BJ (cell line): ENCODE data around the gene KIFAP3. TPM values are rescaled to one million over a fixed set of nuclear protein-coding genes. Genes with fewer than 3 reads are reported as not detected.

ENCODE experiments used
- CTCF ChIA-PET: fragments of 350-600 bp; formaldehyde crosslinking; extraction: SDS; loops from one replicate; lab custom pipeline; 2021; ENCODE audit warnings: antibody characterized with exemption, inconsistent platforms; lab: Yijun Ruan, JAX
- POLR2A ChIA-PET: fragments of 300-600 bp; sonication (Branson Sonifier 250); formaldehyde crosslinking; extraction: SDS; loops from one replicate; lab custom pipeline; 2021; ENCODE audit warnings: antibody characterized with exemption; lab: Charles Lee
- DNase-seq: peaks from one replicate; pipeline ENCODE4 v3.0.0-alpha.2; 2011; ENCODE audit warnings: low read depth
- H3K27me3 ChIP-seq: 2 replicates; pipeline ENCODE4 v1.6.0; 2011; ENCODE audit warnings: low read length; ENCODE audit not compliant: control insufficient read depth, insufficient read depth
- H3K36me3 ChIP-seq: 2 replicates; pipeline ENCODE4 v1.5.1; 2011; ENCODE audit warnings: low read length; ENCODE audit not compliant: control insufficient read depth, insufficient read depth
- H3K4me3 ChIP-seq: 2 replicates; pipeline ENCODE4 v1.5.1; 2011; ENCODE audit warnings: low read depth, mild to moderate bottlenecking, control low read depth, low read length
- CTCF ChIP-seq: IDR thresholded peaks from 2 replicates; pipeline ENCODE4 v1.5.1; 2011; ENCODE audit warnings: low read depth, mild to moderate bottlenecking, control low read depth, inconsistent platforms, low read length, moderate library complexity; ENCODE audit not compliant: insufficient read depth
- polyA plus RNA-seq: library from polyadenylated mRNA; depleted of rRNA; stranded (reverse); fragments of >200 nt; gene quantifications from 2 replicates; pipeline ENCODE4 v1.2.3, GENCODE V29; 2011

Gene KIFAP3
- polyA plus RNA-seq, 1 experiment: 6.1 TPM

GRCh38 chr1:169885207-169885606 lies 189.3 kb downstream of the KIFAP3 start:
- ChIA-PET POLR2A (no interaction called here), CTCF (no interaction called here)
- H3K36me3 ChIP-seq: no peaks in the 10 kb centered on the region
- no peak for TF ChIP-seq CTCF
- DNase-seq: no peak
- no peaks in the 10 kb centered on the region for H3K27me3 ChIP-seq
- no peak overlapping the region for H3K4me3 ChIP-seq

- ChIA-PET CTCF (no interaction called here), POLR2A (no interaction called here)
- TF ChIP-seq CTCF: no peak
- no peak overlapping the region for H3K4me3 ChIP-seq
- H3K27me3 ChIP-seq: no peaks in the 10 kb centered on the region
- H3K36me3 ChIP-seq: no peaks in the 10 kb centered on the region
- no peak for DNase-seq
Measured at GRCh38 chr1:169884634-169885033, 189.9 kb downstream of the KIFAP3 start.

GRCh38 chr1:169882039-169882511 lies 192.4 kb downstream of the KIFAP3 start:
- DNase-seq: no peak
- no peak for TF ChIP-seq CTCF
- H3K4me3 ChIP-seq: no peak overlapping the region
- no peaks in the 10 kb centered on the region for H3K36me3 ChIP-seq
- H3K27me3 ChIP-seq: no peaks in the 10 kb centered on the region
- POLR2A ChIA-PET: no interaction called here
- CTCF ChIA-PET: interaction anchor here (0.6 to 1.4 kb wide), 2 partner anchors 11 to 1023 kb away, joined by 3 to 4 read pairs; no protein-coding TSS in a partner anchor

- no peak for DNase-seq
- no peak for TF ChIP-seq CTCF
- H3K27me3 ChIP-seq: no peaks in the 10 kb centered on the region
- H3K4me3 ChIP-seq: no peak overlapping the region
- no peaks in the 10 kb centered on the region; the same call in 1 of the 2 replicates for H3K36me3 ChIP-seq
- ChIA-PET CTCF (no interaction called here), POLR2A (interaction anchor here (0.7 kb wide), 1 partner anchor 149 kb away, joined by 3 read pairs; no protein-coding TSS in a partner anchor)
Measured at GRCh38 chr1:169879034-169879840, 195.3 kb downstream of the KIFAP3 start.

GRCh38 chr1:169878498-169878897 lies 196.0 kb downstream of the KIFAP3 start:
- no peak overlapping the region for H3K4me3 ChIP-seq
- H3K27me3 ChIP-seq: no peaks in the 10 kb centered on the region
- CTCF ChIA-PET: no interaction called here
- no peaks in the 10 kb centered on the region; the same call in 1 of the 2 replicates for H3K36me3 ChIP-seq
- POLR2A ChIA-PET: no interaction called here
- no peak for TF ChIP-seq CTCF
- no peak for DNase-seq
